ENCODE results near the gene TET3. TPM values are rescaled to one million over a fixed set of nuclear protein-coding genes. Genes with fewer than 3 reads are reported as not detected.

The TET3 gene
- total RNA-seq, 2 experiments from 2014 or later: 12.7 to 13.7 TPM

GRCh38 chr2:74026687-74027241, 42.1 kb downstream of the TET3 start:
- CTCF ChIA-PET: no interaction called here
- ATAC-seq (no peak), DNase-seq (peak; percentile 7)
- H3K4me3 Mint-ChIP-seq: no peak overlapping the region
- H3K27me3 Mint-ChIP-seq: no peaks in the 10 kb centered on the region
- peaks cover 38% of the 10 kb centered on the region for H3K4me1 Mint-ChIP-seq
- peaks cover 2% of the 10 kb centered on the region for H3K9me3 Mint-ChIP-seq (ENCODE audit: low read depth)
- H3K36me3 Mint-ChIP-seq: peaks cover 11% of the 10 kb centered on the region
- peak overlapping the region; percentile 52 for H3K27ac Mint-ChIP-seq

GRCh38 chr2:74027496-74027895, 42.8 kb downstream of the TET3 start:
- H3K4me1 Mint-ChIP-seq: peaks cover 42% of the 10 kb centered on the region
- DNase-seq: no peak
- peaks cover 2% of the 10 kb centered on the region for H3K9me3 Mint-ChIP-seq (ENCODE audit: low read depth)
- peaks cover 11% of the 10 kb centered on the region for H3K36me3 Mint-ChIP-seq
- no peak overlapping the region for H3K4me3 Mint-ChIP-seq
- no peaks in the 10 kb centered on the region for H3K27me3 Mint-ChIP-seq
- CTCF ChIA-PET: no interaction called here
- ATAC-seq: no peak
- no peak overlapping the region for H3K27ac Mint-ChIP-seq

- CTCF ChIA-PET: no interaction called here
- Mint-ChIP-seq H3K27ac (no peak overlapping the region), H3K27me3 (no peaks in the 10 kb centered on the region), H3K4me3 (no peak overlapping the region), H3K9me3 (ENCODE audit: low read depth) (peaks cover 2% of the 10 kb centered on the region), H3K4me1 (peaks cover 49% of the 10 kb centered on the region), H3K36me3 (peaks cover 11% of the 10 kb centered on the region)
- DNase-seq (no peak), ATAC-seq (no peak)
Observed at GRCh38 chr2:74028290-74028689, 43.6 kb downstream of the TET3 start.

GRCh38 chr2:74028741-74029140, 44.0 kb downstream of the TET3 start:
- no peak overlapping the region for H3K4me3 Mint-ChIP-seq
- DNase-seq (no peak), ATAC-seq (no peak)
- H3K27ac Mint-ChIP-seq: no peak overlapping the region
- H3K36me3 Mint-ChIP-seq: peaks cover 11% of the 10 kb centered on the region
- CTCF ChIA-PET: no interaction called here
- no peaks in the 10 kb centered on the region for H3K27me3 Mint-ChIP-seq
- H3K9me3 Mint-ChIP-seq (ENCODE audit: low read depth): peaks cover 2% of the 10 kb centered on the region
- H3K4me1 Mint-ChIP-seq: peaks cover 51% of the 10 kb centered on the region

- DNase-seq (no peak), ATAC-seq (no peak)
- peaks cover 2% of the 10 kb centered on the region for H3K9me3 Mint-ChIP-seq (ENCODE audit: low read depth)
- CTCF ChIA-PET: interaction anchor here (1.1 kb wide), 1 partner anchor 11 kb away, joined by 3 read pairs; no protein-coding TSS in a partner anchor
- H3K4me3 Mint-ChIP-seq: no peak overlapping the region
- H3K36me3 Mint-ChIP-seq: peaks cover 14% of the 10 kb centered on the region
- no peaks in the 10 kb centered on the region for H3K27me3 Mint-ChIP-seq
- no peak overlapping the region for H3K27ac Mint-ChIP-seq
- peaks cover 56% of the 10 kb centered on the region for H3K4me1 Mint-ChIP-seq
Observed at GRCh38 chr2:74029714-74030397, 45.1 kb downstream of the TET3 start.

- Mint-ChIP-seq H3K9me3 (ENCODE audit: low read depth) (peaks cover 2% of the 10 kb centered on the region), H3K4me1 (peaks cover 53% of the 10 kb centered on the region), H3K4me3 (no peak overlapping the region), H3K27ac (peak overlapping the region; percentile 94), H3K36me3 (peaks cover 14% of the 10 kb centered on the region), H3K27me3 (no peaks in the 10 kb centered on the region)
- CTCF ChIA-PET: no interaction called here
- ATAC-seq (no peak), DNase-seq (no peak)
Observed at GRCh38 chr2:74031221-74031620, 46.5 kb downstream of the TET3 start.

GRCh38 chr2:74031959-74032287, 47.2 kb downstream of the TET3 start:
- Mint-ChIP-seq H3K9me3 (ENCODE audit: low read depth) (peaks cover 2% of the 10 kb centered on the region), H3K4me1 (peaks cover 53% of the 10 kb centered on the region), H3K27ac (peak overlapping the region; percentile 94), H3K36me3 (peaks cover 14% of the 10 kb centered on the region), H3K4me3 (peak overlapping the region; percentile 70), H3K27me3 (no peaks in the 10 kb centered on the region)
- DNase-seq (no peak), ATAC-seq (no peak)
- CTCF ChIA-PET: interaction anchor here (1.3 to 2.4 kb wide), 3 partner anchors 10 to 303 kb away, joined by 3 to 8 read pairs (median 6); partner anchors contain the start of gene STAMBP

GRCh38 chr2:74033375-74033774, 48.7 kb downstream of the TET3 start:
- no peak for ATAC-seq
- Mint-ChIP-seq H3K4me3 (no peak overlapping the region), H3K4me1 (peaks cover 59% of the 10 kb centered on the region), H3K9me3 (ENCODE audit: low read depth) (peaks cover under 1% of the 10 kb centered on the region), H3K27ac (no peak overlapping the region), H3K27me3 (no peaks in the 10 kb centered on the region), H3K36me3 (peaks cover 4% of the 10 kb centered on the region)
- CTCF ChIA-PET: interaction anchor here (2.4 kb wide), 1 partner anchor 8 kb away, joined by 8 read pairs; no protein-coding TSS in a partner anchor
- DNase-seq: no peak

Other genes with a start within 250 kb of the TET3 start
- gene TPRKB, start 247.6 kb upstream of the TET3 start, total RNA-seq: 10 to 100 TPM; 36.0 to 36.7 TPM
- 10 to 100 TPM; 23.9 to 30.2 TPM for gene DUSP11, start 204.8 kb upstream of the TET3 start, total RNA-seq
- gene C2orf78, start 200.7 kb upstream of the TET3 start, total RNA-seq: not detected
- gene STAMBP, start 155.9 kb upstream of the TET3 start, total RNA-seq: 10 to 100 TPM; 42.8 to 58.8 TPM
- gene ACTG2, start 91.9 kb upstream of the TET3 start, total RNA-seq: not detected
- 10 to 100 TPM; 65.9 to 75.4 TPM for gene DGUOK, start 58.0 kb upstream of the TET3 start, total RNA-seq
- 10 to 100 TPM; 69.5 to 76.1 TPM for gene BOLA3, start 163.0 kb downstream of the TET3 start, total RNA-seq
- gene MOB1A, start 194.0 kb downstream of the TET3 start, total RNA-seq: 100 to 1,000 TPM; 183 to 220 TPM
- 100 to 1,000 TPM; 215 to 293 TPM for gene MTHFD2, start 213.7 kb downstream of the TET3 start, total RNA-seq